DOHH2 (cell line): ENCODE results near the gene ETV6.

Experiments
- H3F3A ChIP-seq: fragments of 200-600 bp; sonication (generic), shearing (Covaris generic); 2 replicates; pipeline ENCODE4 v1.6.0; 2016; ENCODE audit warnings: antibody characterized with exemption, mild to moderate bottlenecking; ENCODE audit not compliant: control insufficient read depth, insufficient read depth
- H3K27ac ChIP-seq: fragments of 200-600 bp; sonication (generic); 2 replicates; pipeline ENCODE4 v1.5.1; 2014; ENCODE audit warnings: low read depth, mild to moderate bottlenecking, low read length, moderate library complexity
- H3K27me3 ChIP-seq: fragments of 200-600 bp; sonication (generic); 2 replicates; pipeline ENCODE4 v1.6.1; 2014; ENCODE audit warnings: mild to moderate bottlenecking, low read length, mixed read lengths; ENCODE audit not compliant: control insufficient read depth
- H3K36me3 ChIP-seq: fragments of 200-600 bp; sonication (generic); 2 replicates; pipeline ENCODE4 v1.6.1; 2014; ENCODE audit warnings: mild to moderate bottlenecking, low read length, moderate library complexity, mixed read lengths; ENCODE audit not compliant: control insufficient read depth
- H3K4me1 ChIP-seq: fragments of 200-600 bp; sonication (generic); 2 replicates; pipeline ENCODE4 v1.6.1; 2014; ENCODE audit warnings: mild to moderate bottlenecking, low read length, mixed read lengths; ENCODE audit not compliant: control insufficient read depth
- H3K4me2 ChIP-seq: fragments of 200-600 bp; sonication (generic); 2 replicates; pipeline ENCODE4 v1.6.0; 2014; ENCODE audit warnings: mild to moderate bottlenecking, low read length, moderate library complexity
- H3K4me3 ChIP-seq: fragments of 200-600 bp; sonication (generic); 2 replicates; pipeline ENCODE4 v1.5.1; 2014; ENCODE audit warnings: mild to moderate bottlenecking, low read length, mixed read lengths
- H3K79me2 ChIP-seq: fragments of 200-600 bp; sonication (generic); 2 replicates; pipeline ENCODE4 v1.6.1; 2014; ENCODE audit warnings: mild to moderate bottlenecking, low read length, mixed read lengths; ENCODE audit not compliant: control insufficient read depth
- H3K9me2 ChIP-seq: fragments of 200-600 bp; sonication (generic); replicated peaks from 2 replicates; pipeline ENCODE4 v1.6.1; 2014; ENCODE audit warnings: mild to moderate bottlenecking, low read length, mixed read lengths; ENCODE audit not compliant: control insufficient read depth
- H3K9me3 ChIP-seq: fragments of 200-600 bp; sonication (generic); 2 replicates; pipeline ENCODE4 v1.6.1; 2014; ENCODE audit warnings: antibody characterized with exemption, low read length, mixed read lengths; ENCODE audit not compliant: control insufficient read depth, insufficient read depth
- H4K20me1 ChIP-seq: fragments of 200-600 bp; sonication (generic); 2 replicates; pipeline ENCODE4 v1.6.0; 2014; ENCODE audit warnings: low read depth, mild to moderate bottlenecking, antibody characterized with exemption, low read length, moderate library complexity; ENCODE audit not compliant: control insufficient read depth, insufficient read depth
- CTCF ChIP-seq: fragments of 200-600 bp; sonication (generic); IDR thresholded peaks from one replicate; pipeline ENCODE4 v1.5.1; 2014; ENCODE audit warnings: antibody characterized with exemption, mild to moderate bottlenecking, low read depth, low read length; ENCODE audit not compliant: poor library complexity, severe bottlenecking
- EZH2phosphoT487 ChIP-seq: fragments of 200-600 bp; sonication (generic); IDR thresholded peaks from 2 replicates; pipeline ENCODE4 v1.6.1; 2017; ENCODE audit warnings: borderline replicate concordance, mild to moderate bottlenecking, antibody characterized with exemption, low read length, moderate library complexity, mixed read lengths

ETV6 gene

GRCh38 chr12:11757531-11757930 lies 108.1 kb downstream of the ETV6 start:
- H3K9me3 ChIP-seq = no peaks in the 10 kb centered on the region
- H3K36me3 ChIP-seq = peaks cover 2% of the 10 kb centered on the region
- 0 out of 2 replicates have a peak, but pooled peaks cover 9% of the 10 kb centered on the region for H3F3A ChIP-seq
- H3K9me2 ChIP-seq = no peaks in the 10 kb centered on the region
- peaks cover 59% of the 10 kb centered on the region for H3K4me1 ChIP-seq
- H4K20me1 ChIP-seq = no peaks in the 10 kb centered on the region
- peak overlapping the region; percentile 65 for H3K4me2 ChIP-seq
- no peaks in the 10 kb centered on the region for H3K79me2 ChIP-seq
- H3K27ac ChIP-seq = peak overlapping the region; percentile 83
- H3K27me3 ChIP-seq = no peaks in the 10 kb centered on the region
- peak overlapping the region; percentile 63 for H3K4me3 ChIP-seq
- no peak for TF ChIP-seq EZH2phosphoT487
- TF ChIP-seq CTCF = no peak

- H3K27ac ChIP-seq = peak overlapping the region; percentile 83
- peak overlapping the region; percentile 65 for H3K4me2 ChIP-seq
- TF ChIP-seq CTCF = no peak
- TF ChIP-seq EZH2phosphoT487 = no peak
- 0 out of 2 replicates have a peak, but pooled peaks cover 9% of the 10 kb centered on the region for H3F3A ChIP-seq
- H3K4me3 ChIP-seq = peak overlapping the region; percentile 63
- H3K27me3 ChIP-seq = no peaks in the 10 kb centered on the region
- no peaks in the 10 kb centered on the region for H3K9me3 ChIP-seq
- H3K79me2 ChIP-seq = no peaks in the 10 kb centered on the region
- no peaks in the 10 kb centered on the region for H4K20me1 ChIP-seq
- no peaks in the 10 kb centered on the region for H3K9me2 ChIP-seq
- H3K36me3 ChIP-seq = peaks cover 2% of the 10 kb centered on the region; the same call in 1 of the 2 replicates
- peaks cover 59% of the 10 kb centered on the region for H3K4me1 ChIP-seq
Observed at GRCh38 chr12:11758087-11758486, 108.6 kb downstream of the ETV6 start.

DNA sequence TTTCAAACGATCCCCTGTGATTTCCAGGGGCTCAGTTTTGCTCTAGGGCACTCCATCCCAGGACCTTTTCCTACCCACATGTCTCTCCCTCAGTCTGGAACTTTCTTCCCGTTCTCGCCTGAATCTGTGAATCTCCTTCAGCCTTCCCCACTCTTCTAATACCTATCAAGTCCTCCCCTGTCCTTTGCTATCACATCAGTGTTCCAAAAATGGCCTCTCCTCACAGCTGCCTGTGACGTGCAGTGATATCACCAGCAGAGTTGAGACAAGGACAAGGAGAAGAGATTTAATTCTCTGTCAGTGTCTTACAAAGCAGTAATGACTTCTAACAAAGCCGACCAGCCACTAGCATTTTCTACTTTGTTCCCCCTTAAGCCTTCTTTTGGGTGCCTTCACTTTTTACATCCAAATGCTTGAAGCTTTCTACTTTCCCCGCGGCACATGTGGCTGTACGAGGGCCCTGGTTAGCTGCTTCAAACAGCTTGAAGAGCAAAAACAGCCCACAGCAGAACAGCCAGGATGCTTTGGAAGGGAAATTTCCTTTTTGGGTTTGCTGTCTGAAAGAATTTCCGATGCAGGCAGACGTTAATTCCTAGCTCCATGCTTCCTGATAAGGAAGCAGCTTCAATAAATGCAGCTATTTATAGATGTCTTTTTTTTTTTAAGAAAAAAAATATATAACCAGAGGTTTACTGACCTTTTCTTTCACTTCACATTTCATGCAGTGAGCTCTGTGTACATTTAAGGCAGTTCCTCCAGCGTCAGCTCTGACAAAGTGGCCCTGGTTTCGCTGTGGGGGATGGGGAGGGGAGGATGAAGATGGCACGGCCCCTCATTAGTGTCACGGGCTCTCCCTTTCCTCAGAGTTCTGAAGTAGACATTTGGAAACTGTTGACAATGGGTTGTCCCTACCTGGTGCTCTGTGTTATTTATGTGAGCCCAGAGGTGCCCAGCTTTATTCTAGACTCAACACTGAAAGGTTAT lies 109.3 kb downstream of the ETV6 start:
- Histone ChIP-seq H4K20me1 (no peaks in the 10 kb centered on the region), H3K36me3 (peaks cover under 1% of the 10 kb centered on the region; the same call in 1 of the 2 replicates), H3K79me2 (no peaks in the 10 kb centered on the region), H3K4me1 (peaks cover 60% of the 10 kb centered on the region), H3K9me2 (no peaks in the 10 kb centered on the region), H3K27ac (peak overlapping the region; percentile 83), H3K9me3 (no peaks in the 10 kb centered on the region), H3K27me3 (no peaks in the 10 kb centered on the region), H3K4me3 (peak overlapping the region; percentile 63), H3F3A (0 out of 2 replicates have a peak, but pooled peaks cover 9% of the 10 kb centered on the region), H3K4me2 (peak overlapping the region; percentile 65)
- TF ChIP-seq EZH2phosphoT487 = no peak
- no peak for TF ChIP-seq CTCF
